SK-N-SH (cell line): ENCODE measurements around the gene PRDX5. TPM values are rescaled to one million over a fixed set of nuclear protein-coding genes. Genes with fewer than 3 reads are reported as not detected.
A peak's percentile ranks its signal among the peaks of the same experiment; 100 is the strongest.

Experiments
- CTCF ChIA-PET: fragments of 300-600, 350-600 bp; formaldehyde crosslinking; extraction: SDS; loops from one replicate; lab custom pipeline; 2021; lab: Yijun Ruan, JAX
- POLR2A ChIA-PET: fragments of 350-600 bp; sonication (Branson Sonifier 250); formaldehyde crosslinking; extraction: SDS; loops from one replicate; lab custom pipeline; 2020; ENCODE audit warnings: antibody characterized with exemption, inconsistent platforms; lab: Yijun Ruan, JAX
- DNase-seq: peaks from one replicate; pipeline ENCODE4 v3.0.0; 2012
- H2AFZ ChIP-seq: fragments of 200-600 bp; sonication (generic); 2 replicates; pipeline ENCODE4 v1.8.1; 2016; ENCODE audit warnings: antibody characterized with exemption, mild to moderate bottlenecking, low read depth
- H3F3A ChIP-seq: fragments of 200-600 bp; sonication (generic); replicated peaks from 2 replicates; pipeline ENCODE3; 2016; ENCODE audit warnings: antibody characterized with exemption, mild to moderate bottlenecking; ENCODE audit not compliant: insufficient read depth
- H3K27ac ChIP-seq, 2 experiments: fragments of 200-500 bp in 1 of 2; fragments of 200-600 bp in 1 of 2; sonication (Bioruptor generic) in 1 of 2; sonication (generic), shearing (Covaris generic) in 1 of 2; 2 replicates each; pipeline versions ENCODE4 v1.5.1 to v1.6.1; 2014 to 2016; ENCODE audit warnings: low read depth in 2 of 2, inconsistent platforms in 1 of 2, low read length in 1 of 2, mild to moderate bottlenecking in 1 of 2, mixed read lengths in 1 of 2
- H3K27me3 ChIP-seq: fragments of 200-600 bp; sonication (generic), shearing (Covaris generic); 2 replicates; pipeline ENCODE4 v1.6.1; 2016; ENCODE audit warnings: mixed run types; ENCODE audit not compliant: insufficient read depth
- H3K36me3 ChIP-seq, 2 experiments: fragments of 200-500 bp in 1 of 2; fragments of 200-600 bp in 1 of 2; sonication (Bioruptor generic) in 1 of 2; sonication (generic) in 1 of 2; replicated peaks in 1 of 2; 2 replicates each; pipeline versions ENCODE3 to v1.5.1; 2014 to 2016; ENCODE audit warnings: low read length in 1 of 2, mild to moderate bottlenecking in 1 of 2; ENCODE audit not compliant: insufficient read depth in 2 of 2, control insufficient read depth in 1 of 2
- H3K4me1 ChIP-seq, 2 experiments: fragments of 200-500 bp in 1 of 2; fragments of 200-600 bp in 1 of 2; sonication (Bioruptor generic) in 1 of 2; sonication (generic), shearing (Covaris generic) in 1 of 2; 2 replicates each; pipeline versions ENCODE4 v1.5.1 to v1.6.1; 2014 to 2016; ENCODE audit warnings: low read depth in 1 of 2, low read length in 1 of 2, mixed run types in 1 of 2; ENCODE audit not compliant: insufficient read depth in 2 of 2, control insufficient read depth in 1 of 2
- H3K4me2 ChIP-seq: fragments of 200-600 bp; sonication (generic), shearing (Covaris generic); 2 replicates; pipeline ENCODE4 v1.6.1; 2017; ENCODE audit warnings: mixed run types
- H3K4me3 ChIP-seq, 2 experiments: fragments of 200-500 bp in 1 of 2; fragments of 200-600 bp in 1 of 2; sonication (Bioruptor generic) in 1 of 2; sonication (generic), shearing (Covaris generic) in 1 of 2; 2 replicates each; pipeline versions ENCODE4 v1.5.1 to v1.8.1; 2014 to 2016; ENCODE audit warnings: low read depth in 2 of 2, inconsistent platforms in 1 of 2, low read length in 1 of 2, mild to moderate bottlenecking in 1 of 2, mixed read lengths in 1 of 2, moderate library complexity in 1 of 2
- H3K79me2 ChIP-seq: fragments of 200-600 bp; sonication (generic); 2 replicates; pipeline ENCODE4 v1.8.1; 2017; ENCODE audit warnings: mild to moderate bottlenecking; ENCODE audit not compliant: insufficient read depth
- H3K9ac ChIP-seq: fragments of 200-600 bp; sonication (generic); 2 replicates; pipeline ENCODE4 v1.6.1; 2017; ENCODE audit warnings: mixed run types
- H3K9me2 ChIP-seq: fragments of 200-600 bp; sonication (generic); 2 replicates; pipeline ENCODE4 v1.6.1; 2017; ENCODE audit warnings: mixed run types
- H3K9me3 ChIP-seq: fragments of 200-600 bp; sonication (generic); 2 replicates; pipeline ENCODE4 v1.6.1; 2017; ENCODE audit warnings: mixed run types, mild to moderate bottlenecking, moderate library complexity
- H4K20me1 ChIP-seq: fragments of 200-600 bp; sonication (generic); 2 replicates; pipeline ENCODE4 v1.6.1; 2017; ENCODE audit warnings: mild to moderate bottlenecking, mixed run types; ENCODE audit not compliant: insufficient read depth
- EP300 ChIP-seq, 2 experiments: IDR thresholded peaks; 2 replicates each; pipeline versions ENCODE4 v1.4.0 to v1.6.1; 2012; ENCODE audit warnings: borderline replicate concordance in 1 of 2, low read depth in 1 of 2, low read length in 1 of 2
- GABPA ChIP-seq: IDR thresholded peaks from 2 replicates; pipeline ENCODE4 v1.4.0; 2012; ENCODE audit warnings: low read depth, mild to moderate bottlenecking
- GATA2 ChIP-seq: sonication (generic); formaldehyde crosslinking; IDR thresholded peaks from 2 replicates; pipeline ENCODE4 v1.5.0; 2020; ENCODE audit warnings: mild to moderate bottlenecking, missing genetic modification reagents
- PBX3 ChIP-seq: IDR thresholded peaks from 2 replicates; pipeline ENCODE4; 2012
- TEAD4 ChIP-seq: IDR thresholded peaks from 2 replicates; pipeline ENCODE4 v1.4.0; 2012; ENCODE audit warnings: mild to moderate bottlenecking, borderline replicate concordance; ENCODE audit not compliant: insufficient read depth
- USF1 ChIP-seq: IDR thresholded peaks from 2 replicates; pipeline ENCODE4 v1.4.0; 2012; ENCODE audit warnings: low read depth, borderline replicate concordance
- WGBS: methylation state at CpG from one replicate; pipeline ENCODE4 v1.1.6; 2017; ENCODE audit warnings: low lambda C conversion rate; 5-methylcytosine and 5-hydroxymethylcytosine counted together
- polyA plus RNA-seq, 3 experiments: library from polyadenylated mRNA; depleted of rRNA; stranded (reverse); fragments of >200 nt; gene quantifications; 2 replicates each; pipeline ENCODE4 v1.2.3, GENCODE V29; 2012
- TF ChIP-seq, protein P1 (sequence below): fragments of 150-350 bp; IDR thresholded peaks from 2 replicates; pipeline ENCODE4 v1.6.1; 2016; ENCODE audit warnings: mild to moderate bottlenecking, low read depth, low read length
- TF ChIP-seq, protein P2 (sequence below): fragments of 200-600 bp; sonication (generic); IDR thresholded peaks from 2 replicates; pipeline ENCODE4 v1.6.1; 2017; ENCODE audit warnings: antibody characterized with exemption, mild to moderate bottlenecking, moderate library complexity

PRDX5 gene
- polyA plus RNA-seq, 1 of the 3 experiments (the other 2 are of a cell fraction): 1,000 TPM

GRCh38 chr11:64292460-64293254 lies 25.3 kb upstream of the PRDX5 start:
- H3K27ac ChIP-seq: no peak overlapping the region
- peaks cover 20% of the 10 kb centered on the region for H3K27me3 ChIP-seq
- no peak overlapping the region for H2AFZ ChIP-seq
- no peaks in the 10 kb centered on the region for H3K36me3 ChIP-seq
- WGBS: 72% methylated on average over 23 of the region's 42 CpGs
- peaks cover 0 to 10% of the 10 kb centered on the region in 2 experiments; a peak in 1 of 4 replicates for H3K4me1 ChIP-seq
- no peaks in the 10 kb centered on the region for H3K9me3 ChIP-seq
- ChIA-PET CTCF (interaction anchor here (0.8 to 12.2 kb wide), 4 partner anchors 11 to 88 kb away, joined by 3 to 196 read pairs (median 23); partner anchors contain the start of genes CATSPERZ and ESRRA), POLR2A (interaction anchor here (0.6 kb wide), 1 partner anchor 87 kb away, joined by 3 read pairs; no protein-coding TSS in a partner anchor)
- H3K9ac ChIP-seq: no peak overlapping the region
- H3K79me2 ChIP-seq: no peaks in the 10 kb centered on the region
- no peak for DNase-seq
- H3F3A ChIP-seq: peaks cover 6% of the 10 kb centered on the region
- no peaks in the 10 kb centered on the region for H4K20me1 ChIP-seq
- no peaks in the 10 kb centered on the region for H3K9me2 ChIP-seq
- H3K4me2 ChIP-seq: peak overlapping the region; percentile 73; the same call in 1 of the 2 replicates
- TF ChIP-seq PBX3: no peak
- TF ChIP-seq, protein P1, sequence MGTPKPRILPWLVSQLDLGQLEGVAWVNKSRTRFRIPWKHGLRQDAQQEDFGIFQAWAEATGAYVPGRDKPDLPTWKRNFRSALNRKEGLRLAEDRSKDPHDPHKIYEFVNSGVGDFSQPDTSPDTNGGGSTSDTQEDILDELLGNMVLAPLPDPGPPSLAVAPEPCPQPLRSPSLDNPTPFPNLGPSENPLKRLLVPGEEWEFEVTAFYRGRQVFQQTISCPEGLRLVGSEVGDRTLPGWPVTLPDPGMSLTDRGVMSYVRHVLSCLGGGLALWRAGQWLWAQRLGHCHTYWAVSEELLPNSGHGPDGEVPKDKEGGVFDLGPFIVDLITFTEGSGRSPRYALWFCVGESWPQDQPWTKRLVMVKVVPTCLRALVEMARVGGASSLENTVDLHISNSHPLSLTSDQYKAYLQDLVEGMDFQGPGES: no peak
- TF ChIP-seq USF1: no peak
- TF ChIP-seq, protein P2, sequence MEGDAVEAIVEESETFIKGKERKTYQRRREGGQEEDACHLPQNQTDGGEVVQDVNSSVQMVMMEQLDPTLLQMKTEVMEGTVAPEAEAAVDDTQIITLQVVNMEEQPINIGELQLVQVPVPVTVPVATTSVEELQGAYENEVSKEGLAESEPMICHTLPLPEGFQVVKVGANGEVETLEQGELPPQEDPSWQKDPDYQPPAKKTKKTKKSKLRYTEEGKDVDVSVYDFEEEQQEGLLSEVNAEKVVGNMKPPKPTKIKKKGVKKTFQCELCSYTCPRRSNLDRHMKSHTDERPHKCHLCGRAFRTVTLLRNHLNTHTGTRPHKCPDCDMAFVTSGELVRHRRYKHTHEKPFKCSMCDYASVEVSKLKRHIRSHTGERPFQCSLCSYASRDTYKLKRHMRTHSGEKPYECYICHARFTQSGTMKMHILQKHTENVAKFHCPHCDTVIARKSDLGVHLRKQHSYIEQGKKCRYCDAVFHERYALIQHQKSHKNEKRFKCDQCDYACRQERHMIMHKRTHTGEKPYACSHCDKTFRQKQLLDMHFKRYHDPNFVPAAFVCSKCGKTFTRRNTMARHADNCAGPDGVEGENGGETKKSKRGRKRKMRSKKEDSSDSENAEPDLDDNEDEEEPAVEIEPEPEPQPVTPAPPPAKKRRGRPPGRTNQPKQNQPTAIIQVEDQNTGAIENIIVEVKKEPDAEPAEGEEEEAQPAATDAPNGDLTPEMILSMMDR: no peak
- TF ChIP-seq GATA2 (CRISPR knock-in tag): no peak
- TF ChIP-seq, all 33 proteins: peak for 0
- peak overlapping the region; percentile 39 to 48; a peak in 3 of 4 replicates for H3K4me3 ChIP-seq

GRCh38 chr11:64294774-64295173 lies 23.1 kb upstream of the PRDX5 start:
- no peaks in the 10 kb centered on the region for H3K9me3 ChIP-seq
- H2AFZ ChIP-seq: no peak overlapping the region
- ChIA-PET POLR2A (no interaction called here), CTCF (interaction anchor here (1.6 to 1.9 kb wide), 2 partner anchors 9 to 23 kb away, joined by 8 to 12 read pairs; no protein-coding TSS in a partner anchor)
- H3K4me3 ChIP-seq: no peak overlapping the region
- H4K20me1 ChIP-seq: no peaks in the 10 kb centered on the region
- H3F3A ChIP-seq: peaks cover 6% of the 10 kb centered on the region
- peaks cover 0 to 10% of the 10 kb centered on the region in 2 experiments; a peak in 1 of 4 replicates for H3K4me1 ChIP-seq
- H3K79me2 ChIP-seq: no peaks in the 10 kb centered on the region
- H3K36me3 ChIP-seq: no peaks in the 10 kb centered on the region
- 56% methylated on average over 3 of the region's 3 CpGs for WGBS
- no peak for TF ChIP-seq PBX3
- no peak for TF ChIP-seq GABPA
- no peak for TF ChIP-seq TEAD4
- no peak for TF ChIP-seq EP300 (IDR thresholded peaks at IDR 0.05; ENCODE audit: borderline replicate concordance in 1 of 2, low read depth in 1 of 2, low read length in 1 of 2)
- no peak for TF ChIP-seq USF1
- H3K9me2 ChIP-seq: no peaks in the 10 kb centered on the region
- no peak for DNase-seq
- no peak overlapping the region for H3K9ac ChIP-seq
- H3K27me3 ChIP-seq: peaks cover 20% of the 10 kb centered on the region
- H3K4me2 ChIP-seq: no peak overlapping the region
- H3K27ac ChIP-seq: no peak overlapping the region
